Right renal pelvis (tissue), 4 donors: ENCODE measurements around the gene ACSF2. TPM values are rescaled to one million over a fixed set of nuclear protein-coding genes. Genes with fewer than 3 reads are reported as not detected.
"Not testable (repeated sequence)": the region's sequence is repeated elsewhere in the genome, so short reads cannot be mapped to it uniquely, and the experiment has no call there.

ENCODE experiments used
- DNase-seq, 4 donors: peaks; one replicate each; pipeline ENCODE4 v3.0.0-alpha.2; 2013; ENCODE audit warnings: low read depth in 4 of 4, low spot score in 3 of 4, missing footprints in 1 of 4
- polyA plus RNA-seq, 4 donors: library from polyadenylated mRNA; unstranded; fragments of 120-200 nt; gene quantifications; one replicate each; pipeline ENCODE4 v1.2.1, GENCODE V29; 2013; ENCODE audit not compliant: insufficient read length in 4 of 4

ACSF2 gene
- polyA plus RNA-seq, 4 donors: 68.7 to 97.0 (median 91.0) TPM

DNA sequence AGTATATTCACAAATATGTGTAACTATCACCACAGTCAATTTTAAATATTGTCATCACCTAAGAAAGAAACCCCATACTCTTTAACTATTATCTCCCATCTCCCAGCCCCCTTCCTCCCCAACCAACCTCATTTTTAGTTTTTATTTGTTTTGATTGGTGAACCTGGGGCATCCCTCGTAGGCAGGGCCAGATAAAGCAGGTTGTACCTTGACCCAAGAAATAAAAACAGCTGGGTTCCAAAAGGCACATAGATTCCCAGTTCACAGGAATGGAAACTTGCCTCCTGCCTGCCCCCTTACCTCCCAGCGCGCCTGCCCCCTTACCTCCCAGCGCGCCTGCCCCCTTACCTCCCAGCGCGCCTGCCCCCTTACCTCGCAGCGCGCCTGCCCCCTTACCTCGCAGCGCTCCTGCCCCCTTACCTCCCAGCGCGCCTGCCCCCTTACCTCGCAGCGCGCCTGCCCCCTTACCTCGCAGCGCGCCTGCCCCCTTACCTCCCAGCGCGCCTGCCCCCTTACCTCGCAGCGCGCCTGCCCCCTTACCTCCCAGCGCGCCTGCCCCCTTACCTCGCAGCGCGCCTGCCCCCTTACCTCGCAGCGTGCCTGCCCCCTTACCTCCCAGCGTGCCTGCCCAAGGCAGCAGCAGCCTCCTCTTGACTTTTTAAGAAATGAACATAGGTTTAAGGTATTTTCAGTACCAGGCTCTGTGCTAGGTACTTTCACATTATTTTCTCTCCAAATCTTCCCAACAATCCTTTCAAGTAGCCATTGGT lies 49.9 kb downstream of the ACSF2 start:
- DNase-seq: not testable (repeated sequence)

DNA sequence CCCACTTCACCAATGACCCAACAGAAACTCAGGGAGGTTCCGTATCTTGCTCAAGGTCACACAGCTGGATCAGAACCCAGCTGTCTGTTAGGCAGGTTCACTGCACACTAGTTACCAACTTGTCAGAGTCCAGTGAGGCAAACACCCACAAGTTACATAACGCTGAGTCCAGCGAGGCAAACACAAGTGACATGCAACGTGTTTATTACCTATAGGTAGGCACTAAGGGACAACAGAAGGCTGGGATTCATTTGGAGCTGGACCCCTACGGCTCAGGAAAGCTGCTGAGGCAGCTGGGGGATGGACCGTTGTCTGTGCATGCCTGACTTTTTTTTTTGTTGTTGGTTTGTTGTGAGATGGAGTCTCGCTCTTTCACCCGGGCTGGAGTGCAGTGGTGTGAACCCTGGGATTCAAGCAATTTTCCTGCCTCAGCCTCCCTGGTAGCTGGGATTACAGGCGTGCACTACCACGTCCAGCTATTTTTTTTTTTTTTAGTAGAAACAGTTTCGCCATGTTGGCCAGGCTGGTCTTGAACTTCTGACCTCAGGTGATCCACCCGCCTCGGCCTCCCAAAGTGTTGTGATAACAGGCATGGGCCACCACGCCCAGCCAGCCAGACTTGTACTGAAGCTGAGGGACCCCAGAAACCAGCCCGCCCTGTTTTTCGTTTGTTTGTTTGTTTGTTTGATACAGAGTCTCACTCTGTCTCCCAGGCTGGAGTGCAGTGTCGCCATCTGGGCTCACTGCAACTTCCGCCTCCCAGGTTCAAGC lies 50.7 kb downstream of the ACSF2 start:
- DNase-seq: no peak

DNA sequence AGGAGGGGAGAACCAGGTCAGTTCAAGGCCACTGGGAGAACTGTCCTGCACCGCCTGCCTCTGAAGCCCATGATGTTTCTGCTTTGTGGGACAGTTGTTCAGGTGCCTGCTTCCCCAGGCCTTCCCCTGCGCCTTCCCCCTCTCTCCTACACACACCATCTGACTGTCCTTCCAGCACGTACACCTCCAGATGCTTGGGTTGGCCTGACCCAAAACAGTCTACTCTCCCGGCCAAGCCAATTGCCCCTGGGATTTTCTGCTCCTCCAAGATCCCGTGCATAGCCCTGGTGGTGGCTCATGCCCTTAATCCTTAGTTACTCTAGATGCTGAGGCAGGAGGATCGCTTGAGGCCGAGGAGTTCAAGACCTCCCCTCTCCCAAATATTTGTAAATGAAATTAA lies 52.0 kb downstream of the ACSF2 start:
- no peak for DNase-seq

DNA sequence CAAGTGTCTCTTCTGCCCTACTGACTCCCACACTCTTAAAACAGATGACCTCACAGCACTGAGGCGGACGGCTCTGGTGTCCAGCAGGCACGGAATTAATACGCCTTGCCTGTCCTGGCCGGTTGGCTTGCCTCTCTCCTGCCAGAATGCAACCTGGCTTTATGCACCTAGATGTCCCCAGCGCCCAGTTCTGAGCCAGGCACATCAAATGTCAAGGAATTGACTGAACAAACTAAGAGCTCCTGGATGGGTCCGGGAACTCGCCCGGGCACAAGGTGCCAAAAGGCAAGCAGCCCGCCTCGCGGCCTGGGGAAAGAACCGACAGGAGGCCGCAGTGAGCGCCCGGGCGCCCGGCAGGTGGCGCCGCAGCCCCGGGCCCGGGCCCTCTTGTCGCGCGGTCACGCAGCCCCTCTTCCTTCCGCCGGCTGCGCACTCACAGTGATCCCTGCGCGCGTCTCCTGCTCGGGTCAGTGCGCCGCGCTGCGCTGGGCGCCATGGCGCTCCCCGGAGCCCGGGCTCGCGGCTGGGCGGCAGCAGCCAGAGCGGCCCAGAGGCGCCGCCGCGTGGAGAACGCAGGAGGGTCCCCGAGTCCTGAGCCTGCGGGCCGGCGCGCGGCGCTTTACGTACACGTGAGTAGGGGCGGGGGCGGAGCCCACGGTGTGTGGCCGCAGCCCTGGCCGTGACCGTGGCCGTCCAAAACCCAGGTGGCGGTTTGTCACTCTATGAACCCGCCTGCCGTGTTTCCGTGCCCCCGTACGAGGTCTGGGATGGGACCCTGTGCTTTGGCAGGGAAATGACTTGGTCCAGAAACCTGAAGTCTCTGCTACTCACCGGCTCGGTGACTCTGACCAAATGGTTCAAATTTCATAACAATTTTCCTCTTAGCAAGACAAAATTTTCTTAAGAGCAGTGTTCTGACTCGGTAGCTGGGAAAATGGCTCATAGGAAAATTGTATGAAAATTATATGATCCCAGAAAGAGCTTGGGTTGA lies 52.7 kb downstream of the ACSF2 start, which contains the start of gene RSAD1:
Gene RSAD1 (plus strand): TSS at position 470 of the 991 bp plus-strand sequence. CDS start 25 bp downstream, at position 495.
- peak; percentile 79 to 84 (median 82) for DNase-seq

DNA sequence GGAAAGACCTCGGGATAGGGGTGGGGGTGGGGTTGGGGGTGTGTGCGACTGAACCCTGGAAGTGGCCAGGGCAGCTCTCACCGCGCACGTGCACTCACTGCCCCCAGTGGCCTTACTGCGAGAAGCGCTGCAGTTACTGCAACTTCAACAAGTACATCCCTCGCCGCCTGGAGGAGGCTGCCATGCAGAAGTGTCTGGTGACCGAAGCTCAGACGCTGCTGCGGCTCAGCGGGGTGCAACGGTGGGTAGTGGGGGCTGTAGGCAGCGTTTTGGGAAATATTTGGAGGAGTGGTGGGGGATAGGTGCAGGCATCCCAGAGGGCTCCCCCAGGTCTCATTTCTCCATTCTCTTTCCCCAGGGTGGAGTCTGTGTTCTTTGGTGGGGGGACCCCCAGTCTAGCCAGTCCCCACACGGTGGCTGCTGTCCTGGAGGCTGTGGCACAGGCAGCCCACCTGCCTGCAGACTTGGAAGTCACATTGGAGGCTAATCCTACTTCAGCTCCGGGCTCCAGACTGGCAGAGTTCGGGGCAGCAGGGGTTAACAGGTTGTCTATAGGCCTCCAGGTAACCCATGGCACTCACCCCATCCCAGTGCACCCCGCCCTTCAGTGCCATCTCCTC lies 53.6 kb downstream of the ACSF2 start:
- peak in 2 of 4 donors; percentile 66 to 67 for DNase-seq

DNA sequence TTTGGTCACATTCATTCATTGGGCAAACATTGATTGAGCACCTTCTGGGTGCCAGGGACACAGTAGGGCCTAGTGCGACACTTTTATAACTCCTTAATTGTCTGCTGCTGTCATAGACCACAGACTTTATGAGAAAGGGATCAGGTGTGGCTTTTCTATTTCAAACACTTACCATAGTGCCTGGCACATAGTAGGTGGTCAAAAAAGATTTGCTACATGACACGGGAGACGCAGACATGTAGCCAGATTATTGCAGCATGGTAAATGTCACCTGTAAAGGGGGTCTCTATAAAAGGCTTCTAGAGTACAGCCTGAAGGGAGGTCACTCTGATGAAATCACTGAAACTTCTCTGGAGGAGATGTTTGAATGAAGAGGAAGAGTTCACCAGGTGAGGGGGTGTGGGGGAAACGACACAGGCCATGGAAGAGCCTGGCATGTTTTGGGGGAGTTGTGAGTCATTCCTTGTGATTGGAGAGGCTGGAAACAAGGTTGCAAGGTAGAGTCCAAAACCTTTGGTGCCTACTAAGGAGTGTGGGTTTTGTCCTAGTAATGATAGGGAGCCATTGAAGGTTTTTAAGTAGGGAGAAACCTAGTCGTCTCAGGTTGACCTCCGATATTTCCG lies 54.2 kb downstream of the ACSF2 start:
- no peak for DNase-seq

DNA sequence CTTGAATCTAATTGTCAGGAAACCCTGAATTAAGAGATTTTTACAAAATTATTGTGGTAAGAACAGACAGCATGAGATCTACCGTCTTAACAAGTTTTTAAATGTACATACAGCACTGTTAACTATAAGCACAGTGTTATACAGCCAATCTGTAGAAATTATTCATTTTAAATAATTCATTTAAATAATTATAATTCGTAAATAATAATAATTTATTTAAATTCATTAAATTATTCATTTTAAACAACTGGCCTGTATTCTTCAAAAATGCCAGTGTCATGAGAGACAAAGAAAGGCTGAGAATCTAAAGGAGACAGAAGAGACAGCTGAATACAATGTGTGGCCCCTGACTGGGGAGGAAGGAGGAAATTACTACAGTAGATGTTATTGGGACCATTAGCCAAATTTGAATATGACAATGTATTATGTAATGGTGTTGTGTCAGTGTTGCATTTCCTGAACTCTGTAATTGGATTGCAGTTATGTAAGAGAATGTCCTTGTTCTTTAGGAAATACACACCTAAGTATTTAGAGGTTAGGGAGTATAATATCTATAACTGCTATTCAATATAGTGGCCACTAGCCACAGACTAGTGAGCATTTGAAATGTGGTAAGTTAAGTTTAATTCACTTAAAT lies 55.0 kb downstream of the ACSF2 start:
- no peak for DNase-seq

DNA sequence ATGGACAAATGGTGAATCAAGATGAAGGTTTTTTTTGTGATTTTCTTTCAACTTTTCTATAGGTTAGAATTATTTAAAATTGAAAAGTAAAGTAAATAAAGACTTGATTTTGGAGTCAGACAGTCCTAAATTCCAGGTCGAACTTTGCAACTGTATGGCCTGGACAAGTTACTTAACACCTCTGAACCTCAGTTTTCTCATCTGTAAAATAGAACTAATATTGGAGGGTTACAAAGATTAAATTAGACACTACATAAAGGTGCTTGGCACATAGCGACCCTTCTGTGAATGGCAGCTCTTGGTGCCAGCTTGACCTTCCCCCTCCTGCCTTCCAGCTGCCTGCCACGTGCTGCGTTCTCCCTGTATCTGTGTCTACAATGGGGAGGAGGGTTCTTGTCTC lies 55.6 kb downstream of the ACSF2 start:
- DNase-seq: no peak

DNA sequence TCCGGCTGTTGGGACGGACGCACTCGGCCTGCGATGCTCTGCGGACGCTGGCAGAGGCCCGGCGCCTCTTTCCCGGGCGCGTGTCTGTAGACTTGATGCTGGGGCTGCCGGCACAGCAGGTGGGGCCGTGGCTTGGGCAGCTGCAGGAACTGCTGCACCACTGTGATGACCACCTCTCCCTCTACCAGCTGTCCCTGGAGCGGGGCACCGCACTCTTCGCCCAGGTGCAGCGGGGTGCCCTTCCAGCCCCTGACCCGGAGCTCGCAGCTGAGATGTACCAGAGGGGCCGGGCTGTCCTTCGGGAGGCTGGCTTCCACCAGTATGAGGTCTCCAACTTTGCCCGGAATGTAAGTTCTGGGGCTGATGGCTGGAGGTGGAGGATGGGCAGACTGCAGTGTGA lies 56.1 kb downstream of the ACSF2 start:
- no peak for DNase-seq

DNA sequence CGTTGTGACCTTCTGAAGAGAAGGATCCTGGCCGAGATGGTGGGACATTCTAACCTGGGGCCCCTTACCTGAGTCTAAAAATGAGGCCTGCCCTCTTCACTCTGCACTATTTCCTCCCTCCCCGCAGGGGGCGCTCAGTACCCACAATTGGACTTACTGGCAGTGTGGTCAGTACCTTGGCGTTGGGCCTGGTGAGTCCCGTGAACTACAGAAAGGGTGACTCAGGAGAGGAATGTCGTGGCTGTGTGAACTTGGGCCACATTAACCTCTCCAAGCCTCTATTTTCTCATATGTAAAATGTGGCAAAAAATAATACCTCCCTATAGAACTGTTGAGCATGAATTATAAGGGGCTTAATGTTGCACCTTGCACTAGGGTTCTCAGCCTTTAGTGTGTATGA lies 56.5 kb downstream of the ACSF2 start:
- peak; percentile 70 to 84 (median 72) for DNase-seq

DNA sequence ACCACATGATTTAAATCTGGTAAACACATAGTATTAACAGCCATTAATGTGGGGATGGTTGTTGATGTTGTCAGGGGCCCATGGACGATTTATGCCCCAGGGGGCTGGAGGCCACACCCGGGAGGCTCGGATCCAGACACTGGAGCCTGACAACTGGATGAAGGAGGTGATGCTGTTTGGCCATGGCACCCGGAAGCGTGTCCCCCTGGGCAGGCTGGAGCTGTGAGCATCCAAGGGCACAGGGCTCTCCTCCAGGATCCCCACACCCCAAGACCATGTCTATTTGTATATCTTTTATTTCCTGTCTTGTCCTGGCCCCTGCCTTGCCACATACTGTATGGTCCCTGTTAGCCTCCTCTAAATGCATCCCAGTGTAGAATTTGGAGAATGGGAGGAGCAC lies 57.2 kb downstream of the ACSF2 start:
- no peak for DNase-seq

DNA sequence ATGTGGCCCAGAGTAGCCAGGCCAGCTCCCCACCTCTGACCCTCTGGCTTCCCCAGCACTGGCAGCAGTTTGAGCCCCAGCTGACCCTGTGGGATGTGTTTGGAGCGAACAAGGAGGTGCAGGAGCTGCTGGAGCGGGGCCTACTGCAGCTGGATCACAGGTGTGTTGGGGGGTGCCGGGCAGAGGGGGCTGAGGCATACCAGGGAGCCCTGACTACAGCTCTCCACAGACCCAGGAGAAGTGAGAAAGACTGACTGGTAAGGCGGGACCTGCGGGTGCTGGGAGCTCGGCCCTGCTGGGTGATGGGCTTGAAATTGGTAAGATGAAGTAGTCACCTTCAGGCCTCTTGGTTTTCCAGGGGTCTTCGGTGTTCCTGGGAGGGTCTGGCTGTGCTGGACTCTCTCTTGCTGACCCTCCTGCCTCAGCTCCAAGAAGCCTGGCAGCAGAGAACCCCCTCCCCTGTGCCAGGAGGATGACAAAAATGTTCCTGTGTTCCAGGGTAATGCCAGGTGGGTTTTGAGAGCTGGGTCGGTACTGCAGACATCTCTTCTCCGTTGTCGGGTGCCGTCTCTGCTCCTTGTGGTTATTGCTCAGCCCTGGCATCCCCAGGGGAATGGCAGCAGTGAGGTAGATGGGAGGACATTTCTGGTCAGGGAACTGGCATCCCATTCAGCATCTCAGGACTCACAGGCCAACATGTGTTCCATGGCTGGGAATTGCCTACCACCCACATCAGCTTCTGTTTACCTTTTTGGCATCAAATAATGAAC lies 58.6 kb downstream of the ACSF2 start:
- DNase-seq: no peak

DNA sequence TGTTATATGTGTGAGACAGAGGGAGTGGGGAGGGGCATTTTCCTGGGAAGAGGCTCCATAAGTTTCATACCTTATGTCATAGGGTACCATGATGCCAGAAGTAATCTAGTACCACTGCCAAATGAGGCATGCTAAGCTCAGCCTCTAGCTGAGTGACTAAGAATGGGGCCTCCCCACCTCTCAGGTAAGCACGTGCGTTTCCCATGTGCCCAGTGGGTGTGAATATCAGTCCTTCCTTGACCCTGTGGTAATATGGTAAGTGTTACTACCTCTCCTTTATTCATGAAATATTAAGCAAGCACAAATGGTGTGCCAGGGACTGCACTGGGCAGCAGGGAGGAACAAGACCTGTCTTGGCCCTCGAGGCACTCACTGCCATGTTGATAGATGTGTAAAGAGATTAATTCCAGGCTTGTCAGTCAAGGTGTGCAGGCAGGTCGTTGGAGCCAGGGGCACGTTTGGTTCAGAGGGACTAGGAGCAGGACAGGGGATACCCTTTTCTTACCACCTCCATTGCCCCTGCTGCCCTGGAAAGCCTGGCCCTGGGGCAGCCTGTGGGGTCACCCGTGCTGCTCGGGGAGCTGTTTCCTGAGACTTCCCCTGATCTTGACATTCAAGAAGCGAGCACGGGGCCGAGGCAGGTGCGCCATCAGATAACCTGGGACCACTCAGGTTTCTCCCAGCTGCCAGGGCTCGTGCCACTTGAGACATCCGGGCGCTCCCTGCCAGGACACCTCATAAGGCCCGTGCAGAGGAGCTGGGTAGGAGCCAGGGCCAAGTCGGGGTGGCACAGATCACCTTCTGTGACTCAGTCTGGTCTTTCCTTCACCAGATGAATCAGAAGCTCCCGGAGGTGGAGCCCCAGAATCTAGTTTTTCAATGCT lies 61.4 kb downstream of the ACSF2 start:
- DNase-seq: no peak

DNA sequence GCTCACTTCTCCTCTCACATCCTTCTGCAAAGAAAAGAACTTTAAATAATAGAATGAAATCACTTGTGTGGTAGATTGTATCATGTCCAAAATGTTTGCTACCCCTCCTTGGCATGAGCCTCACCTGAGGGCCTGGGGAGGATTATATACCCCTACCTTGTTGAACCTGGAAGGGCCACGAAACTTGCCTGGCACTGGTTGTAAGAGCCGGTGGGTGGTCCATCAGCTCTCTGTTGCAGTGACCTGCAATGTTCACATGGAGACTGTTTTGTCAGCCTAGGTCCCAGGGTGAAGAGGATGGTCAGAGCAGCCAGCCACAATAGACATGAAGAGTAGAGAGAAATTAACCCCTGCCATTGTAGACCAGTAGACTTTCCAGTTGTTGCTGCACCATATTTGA lies 62.9 kb downstream of the ACSF2 start:
- DNase-seq: no peak

DNA sequence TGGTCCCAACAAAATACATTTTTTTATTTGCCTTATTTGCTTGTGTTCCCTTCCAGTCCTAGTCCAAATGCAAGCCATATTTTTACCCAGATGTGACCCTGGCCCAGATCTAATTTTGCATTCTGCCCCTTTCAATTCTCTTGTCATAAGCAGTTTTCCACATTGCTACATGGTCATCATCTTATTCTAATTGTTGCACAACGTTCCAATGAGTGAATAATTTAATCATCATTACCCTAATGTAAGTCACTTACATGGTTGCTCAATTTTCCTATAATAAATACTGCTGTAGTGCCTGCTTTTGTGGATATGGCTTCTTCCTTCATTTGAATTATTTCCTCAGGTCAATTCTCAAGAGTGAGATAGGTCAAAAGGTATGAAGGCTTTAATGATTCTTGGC lies 65.5 kb downstream of the ACSF2 start:
- DNase-seq: no peak

DNA sequence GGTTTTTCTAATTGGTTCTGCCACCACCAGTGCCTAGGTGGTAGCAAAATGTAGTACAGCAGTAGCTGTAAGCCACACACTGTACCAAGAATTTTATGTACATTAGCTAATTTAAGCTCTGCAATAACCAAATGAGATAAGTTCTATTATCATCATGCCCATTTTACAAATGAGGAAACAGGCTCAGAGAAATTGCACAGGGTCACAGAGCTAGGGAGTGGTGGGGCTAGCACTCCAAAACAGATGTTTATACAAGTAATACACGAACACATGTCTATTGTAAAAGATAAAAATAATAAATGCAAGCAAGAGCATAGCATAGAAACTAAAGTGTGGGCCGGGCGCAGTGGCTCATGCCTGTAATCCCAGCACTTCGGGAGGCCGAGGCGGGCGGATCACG lies 66.2 kb downstream of the ACSF2 start:
- no peak for DNase-seq

DNA sequence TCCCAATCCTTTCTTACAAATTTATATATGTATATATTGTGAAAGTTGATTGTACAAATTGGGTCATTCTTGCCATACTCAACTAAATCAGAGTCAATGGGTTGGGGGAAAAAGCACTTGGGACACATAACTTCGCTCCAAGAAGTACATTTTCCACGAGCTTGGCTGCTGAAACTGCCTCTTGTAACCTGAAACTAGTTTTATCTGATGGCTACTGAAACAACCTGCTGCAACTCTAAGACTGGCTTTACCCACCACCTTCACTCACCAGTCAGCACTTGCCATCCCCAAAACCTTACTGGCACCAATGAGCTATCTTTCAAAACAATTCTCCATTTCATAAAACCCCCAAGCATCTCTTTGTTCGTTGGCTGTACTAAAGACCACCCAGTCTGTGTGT lies 67.7 kb downstream of the ACSF2 start:
- DNase-seq: no peak
